Fibroblast of mammary gland (primary cell): Measurements from ENCODE around the gene IST1.

Source experiments
- DNase-seq: peaks from one replicate; pipeline ENCODE4 v3.0.0-alpha.2; 2010; ENCODE audit warnings: low read depth
- H3K4me3 ChIP-seq: 2 replicates; pipeline ENCODE4 v1.5.1; 2011; ENCODE audit warnings: low read depth, mild to moderate bottlenecking, low read length, moderate library complexity; ENCODE audit not compliant: control insufficient read depth
- TF ChIP-seq, protein P1 (sequence below): conservative IDR thresholded peaks from 2 replicates; pipeline ENCODE4 v1.5.1; 2011; ENCODE audit warnings: low read depth, low read length, inconsistent platforms; ENCODE audit not compliant: control insufficient read depth, insufficient read depth

The IST1 gene

DNA sequence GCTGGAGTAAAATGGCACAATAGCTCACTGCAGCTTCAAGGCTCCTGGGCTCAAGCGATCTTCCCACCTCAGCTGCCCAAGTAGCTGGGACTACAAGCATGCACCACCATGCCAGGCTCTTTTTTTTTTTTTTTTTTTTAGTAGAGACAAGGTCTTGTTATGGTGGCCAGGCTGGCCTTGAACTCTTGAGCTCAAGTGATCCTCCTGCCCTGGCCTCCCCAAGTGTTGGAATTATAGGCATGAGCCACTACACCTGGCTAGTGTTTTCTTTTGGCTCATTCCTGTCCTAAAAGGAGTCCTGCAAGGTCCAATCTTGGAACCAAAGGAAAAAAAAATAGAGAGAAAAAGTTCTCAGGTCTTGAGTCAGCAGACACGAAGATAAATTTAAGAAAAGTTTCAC lies 74.0 kb downstream of the IST1 start:
- H3K4me3 ChIP-seq: no peak overlapping the region
- TF ChIP-seq, protein P1, sequence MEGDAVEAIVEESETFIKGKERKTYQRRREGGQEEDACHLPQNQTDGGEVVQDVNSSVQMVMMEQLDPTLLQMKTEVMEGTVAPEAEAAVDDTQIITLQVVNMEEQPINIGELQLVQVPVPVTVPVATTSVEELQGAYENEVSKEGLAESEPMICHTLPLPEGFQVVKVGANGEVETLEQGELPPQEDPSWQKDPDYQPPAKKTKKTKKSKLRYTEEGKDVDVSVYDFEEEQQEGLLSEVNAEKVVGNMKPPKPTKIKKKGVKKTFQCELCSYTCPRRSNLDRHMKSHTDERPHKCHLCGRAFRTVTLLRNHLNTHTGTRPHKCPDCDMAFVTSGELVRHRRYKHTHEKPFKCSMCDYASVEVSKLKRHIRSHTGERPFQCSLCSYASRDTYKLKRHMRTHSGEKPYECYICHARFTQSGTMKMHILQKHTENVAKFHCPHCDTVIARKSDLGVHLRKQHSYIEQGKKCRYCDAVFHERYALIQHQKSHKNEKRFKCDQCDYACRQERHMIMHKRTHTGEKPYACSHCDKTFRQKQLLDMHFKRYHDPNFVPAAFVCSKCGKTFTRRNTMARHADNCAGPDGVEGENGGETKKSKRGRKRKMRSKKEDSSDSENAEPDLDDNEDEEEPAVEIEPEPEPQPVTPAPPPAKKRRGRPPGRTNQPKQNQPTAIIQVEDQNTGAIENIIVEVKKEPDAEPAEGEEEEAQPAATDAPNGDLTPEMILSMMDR: no peak
- no peak for DNase-seq

GRCh38 chr16:71971571-71971970 lies 76.2 kb downstream of the IST1 start:
- no peak overlapping the region for H3K4me3 ChIP-seq
- TF ChIP-seq, protein P1: no peak
- DNase-seq: no peak

DNA sequence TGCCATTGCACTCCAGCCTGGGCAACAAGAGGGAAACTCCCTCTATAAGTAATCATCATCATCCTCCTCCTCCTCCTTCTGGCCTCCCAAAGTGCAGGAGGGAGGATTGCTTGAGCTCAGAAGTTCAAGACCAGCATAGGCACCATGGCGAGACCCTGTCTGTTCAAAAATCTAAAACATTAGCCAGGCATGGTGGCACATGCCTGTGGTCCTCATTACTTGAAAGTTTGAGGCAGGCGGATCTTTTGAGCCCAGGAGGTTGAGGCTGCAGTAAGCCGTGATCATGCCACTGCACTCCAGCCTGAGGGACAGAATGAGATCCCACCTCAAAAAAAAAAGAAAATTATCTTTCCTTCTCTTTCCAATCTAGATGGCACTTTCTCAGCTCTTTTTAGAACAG lies 77.0 kb downstream of the IST1 start:
- no peak for DNase-seq
- TF ChIP-seq, protein P1: no peak

GRCh38 chr16:71973001-71973400 lies 77.7 kb downstream of the IST1 start:
- no peak for DNase-seq
- TF ChIP-seq, protein P1: no peak
- no peak overlapping the region for H3K4me3 ChIP-seq

More for the DNA sequence above, 77.0 kb downstream of the IST1 start:
- no peak overlapping the region for H3K4me3 ChIP-seq

DNA sequence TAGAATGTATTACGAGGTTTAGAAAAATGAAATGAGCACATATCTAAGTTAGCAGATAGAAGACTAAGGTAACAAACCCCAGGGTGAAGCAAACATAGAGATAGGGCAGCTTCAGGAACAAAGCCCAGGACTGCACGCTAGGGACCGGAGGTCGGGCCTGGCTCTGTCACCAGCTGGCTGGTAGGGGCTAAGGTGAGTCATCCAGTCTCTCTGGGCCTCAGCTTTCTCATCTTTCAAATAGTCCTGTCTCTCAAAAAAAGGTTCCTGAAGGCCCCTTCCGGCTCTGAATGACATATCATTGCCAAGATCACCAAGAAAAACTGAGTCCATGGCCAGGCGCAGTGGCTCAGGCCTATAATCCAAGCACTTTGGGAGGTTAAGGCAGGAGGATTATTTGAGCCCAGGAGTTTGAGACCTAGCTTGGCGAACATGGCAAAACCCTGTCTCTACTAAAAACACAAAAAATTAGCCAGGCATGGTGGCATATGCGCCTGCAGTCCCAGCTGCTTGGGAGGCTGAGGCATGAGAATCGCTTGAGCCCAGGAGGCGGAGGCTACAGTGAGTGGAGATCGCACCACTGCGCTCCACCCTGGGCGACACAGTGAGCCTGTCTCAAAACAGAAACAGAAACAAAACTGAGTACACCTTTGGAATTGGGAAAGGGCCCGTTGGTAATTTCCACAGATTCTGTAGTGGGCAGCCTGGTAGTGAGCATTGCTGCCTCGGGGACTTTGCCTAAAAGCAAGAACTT lies 78.9 kb downstream of the IST1 start:
- no peak for DNase-seq
- H3K4me3 ChIP-seq: no peak overlapping the region
- TF ChIP-seq, protein P1: no peak
